Vagina (tissue), 2 donors: ENCODE measurements around the gene PPM1G. TPM values are rescaled to one million over a fixed set of nuclear protein-coding genes. Genes with fewer than 3 reads are reported as not detected.

Experiments
- DNase-seq, 2 donors: peaks; one replicate each; pipeline ENCODE4 v3.0.0-alpha.2; 2017; ENCODE audit errors: extremely low spot score in 2 of 2
- H3K27ac ChIP-seq: fragments of 200-600 bp; sonication (generic); one replicate; pipeline ENCODE4 v1.5.1; 2019
- H3K27me3 ChIP-seq: fragments of 200-600 bp; sonication (generic); one replicate; pipeline ENCODE4 v1.5.1; 2019
- H3K36me3 ChIP-seq, 2 donors: fragments of 200-600 bp; sonication (generic); one replicate each; pipeline ENCODE4 v1.5.1; 2017 to 2019
- H3K4me1 ChIP-seq: fragments of 200-600 bp; sonication (generic); one replicate; pipeline ENCODE4 v1.5.1; 2019
- H3K4me3 ChIP-seq, 2 donors: fragments of 200-600 bp; sonication (generic); 1 replicate in 1 of 2; 2 replicates in 1 of 2; pipeline ENCODE4 v1.5.1; 2016 to 2019
- H3K9me3 ChIP-seq: fragments of 200-600 bp; sonication (generic); one replicate; pipeline ENCODE4 v1.5.1; 2019
- POLR2A ChIP-seq, 2 donors: fragments of 450-650 bp; IDR thresholded peaks; one replicate each; pipeline ENCODE4 v1.6.1; 2017; ENCODE audit warnings: antibody characterized with exemption in 2 of 2, mild to moderate bottlenecking in 2 of 2, moderate library complexity in 2 of 2
- POLR2AphosphoS5 ChIP-seq, 2 donors: sonication (generic); formaldehyde crosslinking; IDR thresholded peaks; one replicate each; pipeline ENCODE4 v1.9.0; 2017; ENCODE audit warnings: antibody characterized with exemption in 2 of 2, mild to moderate bottlenecking in 2 of 2, low read depth in 1 of 2; ENCODE audit not compliant: insufficient read depth in 1 of 2
- intact Hi-C: fragments of 100-400 bp; cut with DNase I; formaldehyde crosslinking; loops from one replicate; pipeline ENCODE4 v1.15.1; 2023
- total RNA-seq: library from RNA; depleted of rRNA; stranded (reverse); fragments of >200 nt; gene quantifications from one replicate; pipeline ENCODE4 v1.2.3, GENCODE V29; 2016
- TF ChIP-seq, protein P1 (sequence below), 3 experiments: fragments of 450-650 bp in 2 of 3; fragments of 200-600 bp in 1 of 3; sonication (generic) in 1 of 3; IDR thresholded peaks; one replicate each; pipeline ENCODE4 v1.5.1; 2017 to 2019; ENCODE audit warnings: antibody characterized with exemption in 3 of 3, mild to moderate bottlenecking in 2 of 3, moderate library complexity in 2 of 3

Gene PPM1G
- total RNA-seq, 1 donor from 2014 or later = 45.4 TPM

DNA sequence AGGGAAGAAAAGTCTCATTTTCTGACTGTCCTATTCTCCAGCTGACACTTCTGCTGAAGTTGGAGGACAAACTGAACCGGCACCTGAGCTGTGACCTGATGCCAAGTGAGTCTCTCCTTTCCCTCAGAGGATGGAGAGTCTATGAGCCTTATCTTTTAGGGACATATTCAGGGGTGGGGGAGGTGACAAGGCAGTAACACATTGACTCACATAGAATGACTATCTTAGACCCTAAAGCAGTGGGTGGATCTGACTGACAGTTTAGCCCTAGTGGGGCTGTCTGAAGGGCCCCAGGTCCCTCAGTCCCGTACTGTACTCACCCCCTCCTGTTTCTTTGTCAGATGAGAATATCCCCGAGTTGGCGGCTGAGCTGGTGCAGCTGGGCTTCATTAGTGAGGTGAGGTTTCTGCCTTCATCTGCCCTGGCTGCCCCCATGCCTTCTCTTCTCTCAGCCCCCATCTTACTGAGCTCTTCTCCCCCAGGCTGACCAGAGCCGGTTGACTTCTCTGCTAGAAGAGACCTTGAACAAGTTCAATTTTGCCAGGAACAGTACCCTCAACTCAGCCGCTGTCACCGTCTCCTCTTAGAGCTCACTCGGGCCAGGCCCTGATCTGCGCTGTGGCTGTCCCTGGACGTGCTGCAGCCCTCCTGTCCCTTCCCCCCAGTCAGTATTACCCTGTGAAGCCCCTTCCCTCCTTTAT, 32.0 kb upstream of the PPM1G start:
- H3K27ac ChIP-seq = no peak overlapping the region

DNA sequence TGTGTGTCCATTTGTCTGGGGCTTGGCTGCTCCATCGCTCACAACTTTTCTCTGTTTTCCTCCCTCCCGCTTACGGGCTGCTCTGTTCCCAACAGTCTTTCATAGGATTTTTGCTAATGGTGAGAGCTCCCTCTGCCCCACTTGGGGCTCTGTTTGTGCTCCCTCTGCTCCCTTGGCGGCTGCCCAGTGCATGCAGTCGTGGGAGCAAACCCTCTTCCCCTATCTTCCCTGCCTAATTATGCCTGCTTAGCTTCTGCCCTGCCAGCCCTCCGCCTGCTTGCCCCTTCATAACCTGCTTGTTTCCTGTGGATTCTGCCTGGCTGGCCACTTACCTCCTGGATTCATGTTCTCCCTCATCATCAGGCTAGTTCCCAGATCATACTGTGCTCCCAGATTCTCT, 26.2 kb upstream of the PPM1G start:
- Histone ChIP-seq H3K4me3 (no peak overlapping the region), H3K36me3 (peaks cover 0 to 77% of the 10 kb centered on the region in 2 donors), H3K4me1 (peaks cover 17% of the 10 kb centered on the region), H3K27me3 (no peaks in the 10 kb centered on the region), H3K27ac (no peak overlapping the region), H3K9me3 (no peaks in the 10 kb centered on the region)
- intact Hi-C loops = no loop called here
- TF ChIP-seq POLR2AphosphoS5 (IDR thresholded peaks at IDR 0.05; ENCODE audit: insufficient read depth in 1 of 2, low read depth in 1 of 2) = no peak
- TF ChIP-seq POLR2A (IDR thresholded peaks at IDR 0.05) = no peak
- TF ChIP-seq, protein P1, sequence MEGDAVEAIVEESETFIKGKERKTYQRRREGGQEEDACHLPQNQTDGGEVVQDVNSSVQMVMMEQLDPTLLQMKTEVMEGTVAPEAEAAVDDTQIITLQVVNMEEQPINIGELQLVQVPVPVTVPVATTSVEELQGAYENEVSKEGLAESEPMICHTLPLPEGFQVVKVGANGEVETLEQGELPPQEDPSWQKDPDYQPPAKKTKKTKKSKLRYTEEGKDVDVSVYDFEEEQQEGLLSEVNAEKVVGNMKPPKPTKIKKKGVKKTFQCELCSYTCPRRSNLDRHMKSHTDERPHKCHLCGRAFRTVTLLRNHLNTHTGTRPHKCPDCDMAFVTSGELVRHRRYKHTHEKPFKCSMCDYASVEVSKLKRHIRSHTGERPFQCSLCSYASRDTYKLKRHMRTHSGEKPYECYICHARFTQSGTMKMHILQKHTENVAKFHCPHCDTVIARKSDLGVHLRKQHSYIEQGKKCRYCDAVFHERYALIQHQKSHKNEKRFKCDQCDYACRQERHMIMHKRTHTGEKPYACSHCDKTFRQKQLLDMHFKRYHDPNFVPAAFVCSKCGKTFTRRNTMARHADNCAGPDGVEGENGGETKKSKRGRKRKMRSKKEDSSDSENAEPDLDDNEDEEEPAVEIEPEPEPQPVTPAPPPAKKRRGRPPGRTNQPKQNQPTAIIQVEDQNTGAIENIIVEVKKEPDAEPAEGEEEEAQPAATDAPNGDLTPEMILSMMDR (IDR thresholded peaks at IDR 0.05) = no peak
- DNase-seq = no peak

More for the DNA sequence above, 32.0 kb upstream of the PPM1G start:
- Histone ChIP-seq H3K9me3 (no peaks in the 10 kb centered on the region), H3K4me1 (peaks cover 27% of the 10 kb centered on the region), H3K36me3 (peaks cover 0 to 59% of the 10 kb centered on the region in 2 donors), H3K27me3 (no peaks in the 10 kb centered on the region), H3K4me3 (no peak overlapping the region)
- DNase-seq = no peak
- intact Hi-C loops = no loop called here
- TF ChIP-seq POLR2AphosphoS5 (IDR thresholded peaks at IDR 0.05; ENCODE audit: insufficient read depth in 1 of 2, low read depth in 1 of 2) (no peak), POLR2A (IDR thresholded peaks at IDR 0.05) (no peak)
- TF ChIP-seq, protein P1 (IDR thresholded peaks at IDR 0.05) = no peak

DNA sequence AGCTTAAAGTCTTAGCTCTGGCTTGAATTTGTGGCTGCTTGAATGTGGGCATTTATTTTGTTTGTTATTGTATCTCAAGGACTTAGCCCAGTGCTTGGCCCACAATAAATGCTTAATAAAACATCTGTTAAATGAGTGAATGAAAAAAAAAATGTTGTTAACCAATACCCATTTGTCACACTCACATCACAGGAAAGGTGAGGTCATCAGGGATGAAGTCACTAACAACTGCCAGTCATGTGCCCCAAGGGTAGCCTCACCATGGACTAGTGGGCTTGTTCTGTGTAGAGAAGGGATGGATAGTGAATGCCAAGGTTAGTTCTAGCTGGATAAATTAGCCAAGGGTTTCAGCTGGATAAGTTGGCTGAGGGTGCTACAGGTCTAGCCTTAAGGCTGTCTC, 22.0 kb upstream of the PPM1G start:
- Histone ChIP-seq H3K36me3 (peaks cover 0 to 36% of the 10 kb centered on the region in 2 donors), H3K27me3 (no peaks in the 10 kb centered on the region), H3K4me3 (no peak overlapping the region), H3K9me3 (no peaks in the 10 kb centered on the region), H3K27ac (no peak overlapping the region), H3K4me1 (peaks cover 39% of the 10 kb centered on the region)
- intact Hi-C loops = no loop called here
- TF ChIP-seq POLR2A (IDR thresholded peaks at IDR 0.05) (no peak), POLR2AphosphoS5 (IDR thresholded peaks at IDR 0.05; ENCODE audit: insufficient read depth in 1 of 2, low read depth in 1 of 2) (no peak)
- TF ChIP-seq, protein P1 (IDR thresholded peaks at IDR 0.05) = no peak
- no peak for DNase-seq

DNA sequence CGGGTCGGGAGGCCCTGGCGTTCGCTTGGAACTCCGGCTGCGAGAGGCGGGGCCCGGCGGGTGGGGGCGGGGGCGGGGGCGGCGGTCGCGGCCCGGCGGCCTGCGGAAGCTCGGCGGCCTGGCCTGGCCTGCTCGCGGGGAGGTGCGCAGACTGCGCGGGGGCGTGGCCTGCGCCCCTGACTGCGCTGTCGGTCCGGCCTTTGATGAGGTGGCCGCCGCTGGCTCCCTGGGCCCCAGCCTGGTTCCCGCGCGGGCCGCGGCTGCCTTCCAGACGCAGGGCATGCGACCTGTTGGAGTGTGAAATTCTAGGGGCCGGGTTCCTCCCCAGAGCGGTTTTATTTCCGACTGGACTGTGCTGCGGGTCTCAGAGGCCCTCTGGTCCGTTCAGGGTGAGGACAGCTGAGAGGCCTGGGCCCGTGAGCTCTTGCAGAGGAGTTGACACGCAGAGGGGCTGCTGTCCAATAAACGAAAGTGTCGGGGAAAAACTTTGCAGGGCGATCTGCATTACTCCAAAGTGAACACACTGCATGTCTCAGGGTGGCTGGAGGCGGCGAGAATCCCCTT, 19.7 kb upstream of the PPM1G start:
- Histone ChIP-seq H3K36me3 (peaks cover 0 to 12% of the 10 kb centered on the region in 2 donors), H3K27me3 (no peaks in the 10 kb centered on the region), H3K27ac (peak overlapping the region; percentile 99), H3K9me3 (no peaks in the 10 kb centered on the region), H3K4me3 (peak overlapping the region; percentile 94 to 99), H3K4me1 (peaks cover 39% of the 10 kb centered on the region)
- no peak for DNase-seq
- intact Hi-C loops = no loop called here
- TF ChIP-seq, protein P1 (IDR thresholded peaks at IDR 0.05) = no peak
- TF ChIP-seq POLR2AphosphoS5 (IDR thresholded peaks at IDR 0.05; ENCODE audit: insufficient read depth in 1 of 2, low read depth in 1 of 2) (no peak), POLR2A (IDR thresholded peaks at IDR 0.05) (no peak)
